GM12801 (cell line): Measurements from ENCODE around the gene HOXD9.

Experiments used
- CTCF ChIP-seq: IDR thresholded peaks from one replicate; pipeline ENCODE4 v1.5.1; 2011; ENCODE audit warnings: control low read depth; ENCODE audit not compliant: insufficient read length; ENCODE audit errors: extremely low read depth

Gene HOXD9

GRCh38 chr2:176111309-176111663 lies 11.2 kb upstream of the HOXD9 start:
- TF ChIP-seq CTCF, result no peak

DNA sequence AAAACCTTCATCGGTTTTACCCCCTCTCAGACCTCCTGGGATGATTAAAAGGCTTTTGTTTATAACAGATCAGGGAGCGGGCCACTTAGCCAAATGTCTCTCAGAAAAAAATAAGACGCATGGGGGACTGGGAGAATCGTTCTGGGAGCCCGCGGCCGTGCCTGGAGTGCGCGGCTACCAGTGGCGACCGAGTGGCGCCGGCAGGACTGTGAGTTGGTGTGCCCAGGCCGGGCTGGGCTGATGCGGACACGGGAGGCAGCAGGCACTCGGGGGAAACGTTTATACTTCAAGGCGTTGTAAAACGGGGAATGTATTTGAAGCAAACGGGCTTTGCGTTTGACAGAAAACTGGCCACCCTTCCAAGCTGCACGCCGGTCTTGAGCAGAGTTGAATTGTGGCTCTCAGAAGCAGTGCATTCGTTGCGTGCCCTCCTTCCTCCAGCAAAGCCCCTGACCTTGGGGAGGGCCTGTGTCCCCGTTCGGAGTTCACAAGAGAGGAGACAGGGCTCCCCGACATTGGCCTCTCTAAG lies 10.6 kb upstream of the HOXD9 start:
- TF ChIP-seq CTCF, result no peak

GRCh38 chr2:176112375-176113302 lies 9.9 kb upstream of the HOXD9 start:
- no peak for TF ChIP-seq CTCF

DNA sequence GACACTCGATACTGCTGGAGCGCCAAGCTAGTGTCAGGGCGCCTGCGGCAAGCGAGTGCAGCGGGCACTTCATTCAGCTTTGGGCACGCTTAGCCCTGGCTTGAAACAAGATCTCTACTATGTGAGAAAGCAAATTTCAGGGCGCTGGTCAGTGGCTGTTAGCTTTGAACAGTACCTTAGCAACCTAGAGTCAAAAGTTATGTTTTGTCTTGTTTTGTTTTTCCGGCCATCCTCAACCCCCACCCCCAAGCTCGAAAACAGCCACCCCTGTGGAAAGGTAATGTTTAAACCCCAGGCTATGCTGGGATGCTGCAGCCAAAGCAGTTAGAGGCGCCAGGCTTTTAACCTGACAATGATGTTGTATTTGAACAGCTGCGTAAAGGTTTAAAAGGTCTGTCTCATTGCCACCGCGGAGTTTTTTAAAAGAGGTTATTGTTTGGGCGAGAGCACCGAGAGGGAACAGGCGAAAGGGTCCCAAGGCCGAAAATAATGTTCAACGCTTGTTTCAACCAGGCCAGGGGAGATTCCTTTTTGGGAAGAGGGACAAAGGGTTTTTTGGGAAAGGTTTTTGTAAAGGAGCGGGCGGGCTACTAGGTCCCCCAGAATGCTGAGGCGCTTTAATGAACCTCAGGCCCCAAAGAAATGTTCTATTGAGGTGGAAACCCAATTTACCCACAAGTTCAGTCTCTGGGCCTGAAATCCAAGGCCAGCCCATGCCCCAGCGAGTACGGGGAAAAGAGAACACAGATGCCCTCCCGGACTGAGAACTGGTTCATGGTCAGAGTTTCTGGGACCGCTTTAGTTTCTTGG lies 8.2 kb upstream of the HOXD9 start:
- no peak for TF ChIP-seq CTCF

DNA sequence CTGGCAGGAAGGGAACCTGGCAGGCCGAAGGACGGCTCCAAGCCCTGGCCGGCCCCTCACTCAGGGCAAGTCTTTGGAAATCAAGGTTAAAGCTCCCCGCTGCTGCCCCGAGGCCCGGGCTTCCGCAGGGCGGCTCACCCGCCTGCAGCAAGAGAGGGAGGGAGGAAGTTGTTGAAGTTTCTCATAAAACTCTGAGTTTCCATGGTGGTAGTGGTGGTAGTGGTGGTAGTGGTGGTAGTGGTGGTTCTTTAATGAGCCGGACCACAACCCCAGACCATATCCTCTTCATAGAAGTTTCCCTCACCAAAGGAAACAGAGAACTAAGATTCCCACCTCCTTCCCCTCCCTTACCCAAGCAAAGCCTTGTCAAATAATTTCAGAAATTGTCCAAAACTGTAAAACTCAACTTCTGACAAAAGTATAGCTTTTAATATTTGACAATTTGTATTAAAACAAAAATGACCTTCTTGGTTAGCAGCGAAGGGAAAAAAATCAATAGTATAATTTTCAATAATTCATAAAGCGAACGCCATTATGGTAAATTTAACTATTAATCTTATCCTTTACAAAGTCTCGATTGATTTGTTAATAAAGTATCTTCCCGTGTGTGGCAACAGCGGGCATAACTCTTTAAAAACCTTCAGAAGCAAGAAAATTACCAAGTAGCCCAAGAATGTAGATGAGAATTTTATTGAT lies 7.4 kb upstream of the HOXD9 start:
- no peak for TF ChIP-seq CTCF

- TF ChIP-seq CTCF, result no peak
These were observed 6.4 kb upstream of the HOXD9 start, which contains the start of gene HOXD10 for GRCh38 chr2:176115883-176116813. Gene HOXD10, plus strand, starts transcription at chr2:176116778. Its CDS starts 56 bp downstream, at chr2:176116834.
